Measurements from ENCODE around the gene CCDC15. TPM values are rescaled to one million over a fixed set of nuclear protein-coding genes. Genes with fewer than 3 reads are reported as not detected.
A peak's percentile ranks its signal among the peaks of the same experiment; 100 is the strongest.

The CCDC15 gene
- total and polyA plus RNA-seq, 2 of the 13 experiments (the other 11 are each of a cell fraction or from before 2014, with no cell fraction given) = 2.2 to 4.6 TPM

DNA sequence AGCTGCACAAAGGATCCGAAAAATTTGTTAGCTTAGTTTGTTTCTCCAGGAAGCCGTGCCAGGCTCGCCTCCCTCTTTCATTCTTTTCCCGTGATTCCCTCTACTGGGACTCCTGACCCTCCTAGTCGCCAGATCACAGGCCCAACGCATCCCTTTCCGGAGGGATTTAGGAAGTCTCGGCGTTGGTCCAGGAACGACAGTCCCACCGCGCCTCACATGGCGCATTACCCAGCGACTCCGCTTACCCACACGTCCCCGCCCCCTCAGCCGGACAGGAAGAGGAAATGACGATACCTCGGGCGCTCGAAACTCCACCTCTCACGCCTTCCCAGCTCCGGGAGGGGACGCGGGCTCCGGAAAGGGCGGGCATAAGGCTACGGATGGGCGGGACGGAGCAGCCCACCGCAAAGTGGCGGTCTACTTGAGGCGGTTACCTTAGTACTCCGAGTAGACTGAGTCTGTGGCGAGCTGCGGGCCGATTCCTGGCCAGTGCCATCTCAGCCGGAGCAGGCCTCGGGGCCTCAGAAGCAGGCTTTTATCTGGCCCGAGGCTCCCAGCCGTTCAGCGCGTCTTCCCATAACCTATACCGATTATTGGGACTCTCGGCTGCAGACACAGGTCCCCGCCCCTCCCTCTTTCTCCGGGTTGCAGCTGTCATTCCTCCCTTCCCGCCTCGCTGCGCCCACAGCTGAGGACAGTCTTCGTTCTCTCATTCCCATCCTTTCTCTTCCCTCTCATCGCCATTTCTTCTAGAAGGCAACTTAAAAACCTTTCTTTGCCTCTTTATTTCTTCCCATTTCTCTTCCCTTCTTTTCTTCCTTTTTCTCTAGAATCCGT, at the start of gene CCDC15 (continued):
- TF ChIP-seq TOPORS (CRISPR knock-in tag; IDR thresholded peaks at IDR 0.05) = peak; percentile 77; the same call in 1 of the 2 replicates
- TF ChIP-seq ELF3 (CRISPR knock-in tag; IDR thresholded peaks at IDR 0.05) = peak; percentile 75
- TF ChIP-seq NONO (IDR thresholded peaks at IDR 0.05) = no peak
- peak; percentile 77 for TF ChIP-seq NONO (CRISPR knock-in tag; conservative IDR thresholded peaks at IDR 0.05)
- TF ChIP-seq SIN3B (IDR thresholded peaks at IDR 0.05; ENCODE audit: low read length) = peak; percentile 64; the same call in 1 of the 2 replicates
- TF ChIP-seq, protein P1, sequence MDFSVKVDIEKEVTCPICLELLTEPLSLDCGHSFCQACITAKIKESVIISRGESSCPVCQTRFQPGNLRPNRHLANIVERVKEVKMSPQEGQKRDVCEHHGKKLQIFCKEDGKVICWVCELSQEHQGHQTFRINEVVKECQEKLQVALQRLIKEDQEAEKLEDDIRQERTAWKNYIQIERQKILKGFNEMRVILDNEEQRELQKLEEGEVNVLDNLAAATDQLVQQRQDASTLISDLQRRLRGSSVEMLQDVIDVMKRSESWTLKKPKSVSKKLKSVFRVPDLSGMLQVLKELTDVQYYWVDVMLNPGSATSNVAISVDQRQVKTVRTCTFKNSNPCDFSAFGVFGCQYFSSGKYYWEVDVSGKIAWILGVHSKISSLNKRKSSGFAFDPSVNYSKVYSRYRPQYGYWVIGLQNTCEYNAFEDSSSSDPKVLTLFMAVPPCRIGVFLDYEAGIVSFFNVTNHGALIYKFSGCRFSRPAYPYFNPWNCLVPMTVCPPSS (IDR thresholded peaks at IDR 0.05) = no peak
- TF ChIP-seq, protein P2, sequence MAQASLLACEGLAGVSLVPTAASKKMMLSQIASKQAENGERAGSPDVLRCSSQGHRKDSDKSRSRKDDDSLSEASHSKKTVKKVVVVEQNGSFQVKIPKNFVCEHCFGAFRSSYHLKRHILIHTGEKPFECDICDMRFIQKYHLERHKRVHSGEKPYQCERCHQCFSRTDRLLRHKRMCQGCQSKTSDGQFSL (CRISPR knock-in tag; IDR thresholded peaks at IDR 0.05) = no peak
- TF ChIP-seq, protein P3, sequence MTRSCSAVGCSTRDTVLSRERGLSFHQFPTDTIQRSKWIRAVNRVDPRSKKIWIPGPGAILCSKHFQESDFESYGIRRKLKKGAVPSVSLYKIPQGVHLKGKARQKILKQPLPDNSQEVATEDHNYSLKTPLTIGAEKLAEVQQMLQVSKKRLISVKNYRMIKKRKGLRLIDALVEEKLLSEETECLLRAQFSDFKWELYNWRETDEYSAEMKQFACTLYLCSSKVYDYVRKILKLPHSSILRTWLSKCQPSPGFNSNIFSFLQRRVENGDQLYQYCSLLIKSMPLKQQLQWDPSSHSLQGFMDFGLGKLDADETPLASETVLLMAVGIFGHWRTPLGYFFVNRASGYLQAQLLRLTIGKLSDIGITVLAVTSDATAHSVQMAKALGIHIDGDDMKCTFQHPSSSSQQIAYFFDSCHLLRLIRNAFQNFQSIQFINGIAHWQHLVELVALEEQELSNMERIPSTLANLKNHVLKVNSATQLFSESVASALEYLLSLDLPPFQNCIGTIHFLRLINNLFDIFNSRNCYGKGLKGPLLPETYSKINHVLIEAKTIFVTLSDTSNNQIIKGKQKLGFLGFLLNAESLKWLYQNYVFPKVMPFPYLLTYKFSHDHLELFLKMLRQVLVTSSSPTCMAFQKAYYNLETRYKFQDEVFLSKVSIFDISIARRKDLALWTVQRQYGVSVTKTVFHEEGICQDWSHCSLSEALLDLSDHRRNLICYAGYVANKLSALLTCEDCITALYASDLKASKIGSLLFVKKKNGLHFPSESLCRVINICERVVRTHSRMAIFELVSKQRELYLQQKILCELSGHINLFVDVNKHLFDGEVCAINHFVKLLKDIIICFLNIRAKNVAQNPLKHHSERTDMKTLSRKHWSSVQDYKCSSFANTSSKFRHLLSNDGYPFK (CRISPR knock-in tag; IDR thresholded peaks at IDR 0.05; ENCODE audit: borderline replicate concordance) = peak; percentile 86; the same call in 1 of the 2 replicates
- TF ChIP-seq HIVEP1 (CRISPR knock-in tag; IDR thresholded peaks at IDR 0.05) = 0 out of 2 replicates have a peak, but pooled peaks have one; percentile 45
- TF ChIP-seq SNRNP70 (IDR thresholded peaks at IDR 0.05; ENCODE audit: low read depth, low read length) = no peak
- TF ChIP-seq NAIF1 (CRISPR knock-in tag; IDR thresholded peaks at IDR 0.05; ENCODE audit: borderline replicate concordance) = peak; percentile 57; the same call in 1 of the 2 replicates
- TF ChIP-seq ARNTL (CRISPR knock-in tag; IDR thresholded peaks at IDR 0.05) = peak; percentile 60; the same call in 1 of the 2 replicates
- peak; percentile 95 for TF ChIP-seq ZNF891 (CRISPR knock-in tag; IDR thresholded peaks at IDR 0.05)
- TF ChIP-seq HDAC1 (CRISPR knock-in tag; IDR thresholded peaks at IDR 0.05) = peak; percentile 92
- TF ChIP-seq, protein P4, sequence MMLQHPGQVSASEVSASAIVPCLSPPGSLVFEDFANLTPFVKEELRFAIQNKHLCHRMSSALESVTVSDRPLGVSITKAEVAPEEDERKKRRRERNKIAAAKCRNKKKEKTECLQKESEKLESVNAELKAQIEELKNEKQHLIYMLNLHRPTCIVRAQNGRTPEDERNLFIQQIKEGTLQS (CRISPR knock-in tag; IDR thresholded peaks at IDR 0.05) = no peak
- TF ChIP-seq, protein P5, sequence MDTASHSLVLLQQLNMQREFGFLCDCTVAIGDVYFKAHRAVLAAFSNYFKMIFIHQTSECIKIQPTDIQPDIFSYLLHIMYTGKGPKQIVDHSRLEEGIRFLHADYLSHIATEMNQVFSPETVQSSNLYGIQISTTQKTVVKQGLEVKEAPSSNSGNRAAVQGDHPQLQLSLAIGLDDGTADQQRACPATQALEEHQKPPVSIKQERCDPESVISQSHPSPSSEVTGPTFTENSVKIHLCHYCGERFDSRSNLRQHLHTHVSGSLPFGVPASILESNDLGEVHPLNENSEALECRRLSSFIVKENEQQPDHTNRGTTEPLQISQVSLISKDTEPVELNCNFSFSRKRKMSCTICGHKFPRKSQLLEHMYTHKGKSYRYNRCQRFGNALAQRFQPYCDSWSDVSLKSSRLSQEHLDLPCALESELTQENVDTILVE (CRISPR knock-in tag; IDR thresholded peaks at IDR 0.05) = 0 out of 2 replicates have a peak, but pooled peaks have one; percentile 28
- TF ChIP-seq, protein P6, sequence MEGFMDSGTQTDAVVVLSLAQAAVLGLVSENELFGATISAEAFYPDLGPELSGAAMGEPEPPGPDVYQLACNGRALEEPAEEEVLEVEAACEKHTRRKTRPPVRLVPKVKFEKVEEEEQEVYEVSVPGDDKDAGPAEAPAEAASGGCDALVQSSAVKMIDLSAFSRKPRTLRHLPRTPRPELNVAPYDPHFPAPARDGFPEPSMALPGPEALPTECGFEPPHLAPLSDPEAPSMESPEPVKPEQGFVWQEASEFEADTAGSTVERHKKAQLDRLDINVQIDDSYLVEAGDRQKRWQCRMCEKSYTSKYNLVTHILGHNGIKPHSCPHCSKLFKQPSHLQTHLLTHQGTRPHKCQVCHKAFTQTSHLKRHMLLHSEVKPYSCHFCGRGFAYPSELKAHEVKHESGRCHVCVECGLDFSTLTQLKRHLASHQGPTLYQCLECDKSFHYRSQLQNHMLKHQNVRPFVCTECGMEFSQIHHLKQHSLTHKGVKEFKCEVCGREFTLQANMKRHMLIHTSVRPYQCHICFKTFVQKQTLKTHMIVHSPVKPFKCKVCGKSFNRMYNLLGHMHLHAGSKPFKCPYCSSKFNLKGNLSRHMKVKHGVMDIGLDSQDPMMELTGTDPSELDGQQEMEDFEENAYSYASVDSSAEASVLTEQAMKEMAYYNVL (CRISPR knock-in tag; IDR thresholded peaks at IDR 0.05; ENCODE audit: borderline replicate concordance) = peak; percentile 44; the same call in 1 of the 2 replicates
- TF ChIP-seq CBX5 (CRISPR knock-in tag; IDR thresholded peaks at IDR 0.05; ENCODE audit: borderline replicate concordance) = peak; percentile 10; the same call in 1 of the 2 replicates
- TF ChIP-seq PHF20 (CRISPR knock-in tag; IDR thresholded peaks at IDR 0.05) = peak; percentile 91
- TF ChIP-seq BHLHE40 (IDR thresholded peaks at IDR 0.05; ENCODE audit: low read length) = 0 out of 2 replicates have a peak, but pooled peaks have one; percentile 19
- TF ChIP-seq ZBTB38 (CRISPR knock-in tag; IDR thresholded peaks at IDR 0.05) = peak; percentile 81; the same call in 1 of the 2 replicates
- peak; percentile 5; the same call in 1 of the 2 replicates for TF ChIP-seq RARA (CRISPR knock-in tag; IDR thresholded peaks at IDR 0.05)

Measured in HepG2 (cell line).